Liver (tissue), 9 donors: Measurements from ENCODE around the gene NMNAT2. TPM values are rescaled to one million over a fixed set of nuclear protein-coding genes. Genes with fewer than 3 reads are reported as not detected.

ENCODE experiments used
- DNase-seq: peaks from one replicate; pipeline ENCODE4 v3.0.0-alpha.2; 2017; ENCODE audit warnings: low spot score
- H3K27ac ChIP-seq, 2 donors: one replicate each; pipeline ENCODE4 v1.7.0; 2013; ENCODE audit warnings: inconsistent platforms in 2 of 2, low read length in 2 of 2, control low read depth in 1 of 2, low read depth in 1 of 2, mild to moderate bottlenecking in 1 of 2
- H3K27me3 ChIP-seq, 4 donors: one replicate each; pipeline versions ENCODE4 v1.6.1 to v1.7.0; 2013; ENCODE audit warnings: low read length in 3 of 4, inconsistent platforms in 1 of 4, mild to moderate bottlenecking in 1 of 4, moderate library complexity in 1 of 4; ENCODE audit not compliant: control insufficient read depth in 4 of 4, insufficient read depth in 4 of 4
- H3K36me3 ChIP-seq, 4 donors: one replicate each; pipeline versions ENCODE4 v1.6.1 to v1.7.0; 2013; ENCODE audit warnings: low read length in 3 of 4, mild to moderate bottlenecking in 3 of 4, low read depth in 1 of 4, moderate library complexity in 1 of 4; ENCODE audit not compliant: control insufficient read depth in 4 of 4, insufficient read depth in 3 of 4
- H3K4me1 ChIP-seq, 4 donors: one replicate each; pipeline versions ENCODE4 v1.6.1 to v1.7.0; 2013; ENCODE audit warnings: low read length in 3 of 4, mild to moderate bottlenecking in 3 of 4, moderate library complexity in 1 of 4; ENCODE audit not compliant: control insufficient read depth in 4 of 4, insufficient read depth in 4 of 4
- H3K4me3 ChIP-seq, 3 donors: one replicate each; pipeline versions ENCODE4 v1.6.1 to v1.7.0; 2013; ENCODE audit warnings: low read length in 3 of 3, control low read depth in 1 of 3, low read depth in 1 of 3, mild to moderate bottlenecking in 1 of 3
- H3K9ac ChIP-seq, 2 donors: one replicate each; pipeline ENCODE4 v1.7.0; 2013; ENCODE audit warnings: low read length in 2 of 2, mild to moderate bottlenecking in 2 of 2, moderate library complexity in 2 of 2, control low read depth in 1 of 2, low read depth in 1 of 2
- H3K9me3 ChIP-seq, 4 donors: one replicate each; pipeline versions ENCODE4 v1.6.1 to v1.7.0; 2013; ENCODE audit warnings: low read length in 3 of 4; ENCODE audit not compliant: control insufficient read depth in 4 of 4
- ATF3 ChIP-seq: IDR thresholded peaks from 2 replicates; pipeline ENCODE4 v1.6.1; 2016; ENCODE audit warnings: antibody characterized with exemption
- CTCF ChIP-seq: fragments of 150-350 bp; IDR thresholded peaks from 2 replicates; pipeline ENCODE4 v1.5.1; 2017; ENCODE audit warnings: improper control_type of control experiment, low read depth, low read length; ENCODE audit not compliant: missing input control
- FOXA1 ChIP-seq: IDR thresholded peaks from 2 replicates; pipeline ENCODE4 v1.6.1; 2016; ENCODE audit warnings: antibody characterized with exemption
- FOXA2 ChIP-seq: IDR thresholded peaks from 2 replicates; pipeline ENCODE4 v1.6.1; 2016; ENCODE audit warnings: antibody characterized with exemption
- GABPA ChIP-seq, 2 donors: IDR thresholded peaks in 1 of 2; conservative IDR thresholded peaks in 1 of 2; 2 replicates each; pipeline ENCODE4 v1.6.1; 2016; ENCODE audit warnings: antibody characterized with exemption in 2 of 2, mild to moderate bottlenecking in 1 of 2, moderate library complexity in 1 of 2
- HNF4A ChIP-seq, 2 donors: conservative IDR thresholded peaks; 2 replicates each; pipeline ENCODE4 v1.6.1; 2016; ENCODE audit warnings: antibody characterized with exemption in 2 of 2, mild to moderate bottlenecking in 2 of 2
- HNF4G ChIP-seq: IDR thresholded peaks from 2 replicates; pipeline ENCODE4 v1.6.1; 2016; ENCODE audit warnings: antibody characterized with exemption
- MAX ChIP-seq: IDR thresholded peaks from 2 replicates; pipeline ENCODE4 v1.6.1; 2016; ENCODE audit warnings: antibody characterized with exemption
- NR2F2 ChIP-seq: IDR thresholded peaks from 2 replicates; pipeline ENCODE4 v1.6.1; 2016; ENCODE audit warnings: antibody characterized with exemption
- RAD21 ChIP-seq, 2 donors: IDR thresholded peaks; 2 replicates each; pipeline ENCODE4 v1.6.1; 2016; ENCODE audit warnings: antibody characterized with exemption in 2 of 2, mild to moderate bottlenecking in 2 of 2
- REST ChIP-seq: IDR thresholded peaks from 2 replicates; pipeline ENCODE4 v1.6.1; 2016; ENCODE audit warnings: antibody characterized with exemption, mild to moderate bottlenecking
- RXRA ChIP-seq, 2 donors: IDR thresholded peaks; 2 replicates each; pipeline ENCODE4 v1.6.1; 2017 to 2018; ENCODE audit warnings: antibody characterized with exemption in 2 of 2, mild to moderate bottlenecking in 1 of 2
- TAF1 ChIP-seq: conservative IDR thresholded peaks from 2 replicates; pipeline ENCODE4 v1.6.1; 2016; ENCODE audit warnings: antibody characterized with exemption, mild to moderate bottlenecking
- YY1 ChIP-seq: IDR thresholded peaks from 2 replicates; pipeline ENCODE4 v1.6.1; 2016; ENCODE audit warnings: antibody characterized with exemption, mild to moderate bottlenecking
- ZBTB33 ChIP-seq: IDR thresholded peaks from 2 replicates; pipeline ENCODE4 v1.6.1; 2016; ENCODE audit warnings: antibody characterized with exemption
- WGBS: extraction: QIAGEN DNeasy Blood & Tissue Kit; methylation state at CpG from one replicate; pipeline ENCODE4 v1.1.7; 2013; 5-methylcytosine and 5-hydroxymethylcytosine counted together
- polyA plus RNA-seq, 2 donors: library from polyadenylated mRNA; stranded (reverse) in 1 of 2; unstranded in 1 of 2; fragments of 200-250 nt in 1 of 2; fragments of >200 nt in 1 of 2; fragmentation: Nextera tagmentation in 1 of 2; extraction: Ambion mirVana in 1 of 2; gene quantifications; one replicate each; pipeline versions ENCODE4 v1.2.1 to v1.2.3, GENCODE V29; 2013 to 2015
- total RNA-seq, 2 donors: library from RNA; depleted of rRNA; stranded (reverse); fragments of >200 nt; gene quantifications; one replicate each; pipeline ENCODE4 v1.2.3, GENCODE V29; 2014
- donor health status: healthy.
- donor health status: healthy.
- donor health status: healthy.
- donor health status: healthy.
- donor health status: healthy.

The NMNAT2 gene
- total and polyA plus RNA-seq, 4 donors: under 0.01 to 0.07 (median 0.05) TPM; not detected in 1

GRCh38 chr1:183203094-183203493 is 215.1 kb downstream of the NMNAT2 start:
- H3K27ac ChIP-seq: no peak overlapping the region
- no peaks in the 10 kb centered on the region for H3K36me3 ChIP-seq
- H3K9me3 ChIP-seq: no peaks in the 10 kb centered on the region
- TF ChIP-seq FOXA1: no peak
- TF ChIP-seq HNF4G: no peak
- TF ChIP-seq ATF3: no peak
- no peak for TF ChIP-seq HNF4A (conservative IDR thresholded peaks at IDR 0.05)
- no peak for TF ChIP-seq MAX
- no peak for TF ChIP-seq RAD21 (IDR thresholded peaks at IDR 0.05)
- no peak for TF ChIP-seq RXRA (IDR thresholded peaks at IDR 0.05)
- TF ChIP-seq CTCF: no peak
- no peak for TF ChIP-seq GABPA (IDR thresholded peaks at IDR 0.05 in 1 of 2, conservative IDR thresholded peaks at IDR 0.05 in 1 of 2)
- TF ChIP-seq NR2F2: no peak
- TF ChIP-seq ZBTB33: no peak
- TF ChIP-seq REST: no peak
- no peak for TF ChIP-seq FOXA2
- no peak for TF ChIP-seq TAF1
- H3K27me3 ChIP-seq: no peaks in the 10 kb centered on the region
- 83% methylated on average over 3 of the region's 3 CpGs for WGBS
- DNase-seq: no peak
- no peak overlapping the region for H3K9ac ChIP-seq
- H3K4me3 ChIP-seq: no peak overlapping the region
- peaks cover 2 to 7% (median 6%) of the 10 kb centered on the region in 4 donors for H3K4me1 ChIP-seq

- Histone ChIP-seq H3K9ac (no peak overlapping the region), H3K27ac (no peak overlapping the region), H3K27me3 (no peaks in the 10 kb centered on the region), H3K9me3 (no peaks in the 10 kb centered on the region), H3K4me1 (peaks cover under 1 to 2% (median 2%) of the 10 kb centered on the region in 4 donors), H3K4me3 (no peak overlapping the region), H3K36me3 (no peaks in the 10 kb centered on the region)
- TF ChIP-seq ZBTB33: no peak
- TF ChIP-seq YY1: no peak
- TF ChIP-seq GABPA (IDR thresholded peaks at IDR 0.05 in 1 of 2, conservative IDR thresholded peaks at IDR 0.05 in 1 of 2): no peak
- TF ChIP-seq FOXA1: no peak
- WGBS: 85% methylated on average over 9 of the region's 9 CpGs
- DNase-seq: no peak
These were observed 217.7 kb downstream of the NMNAT2 start for GRCh38 chr1:183200451-183200850.
